H9 (cell line): ENCODE measurements around the gene SLC44A1. TPM values are rescaled to one million over a fixed set of nuclear protein-coding genes. Genes with fewer than 3 reads are reported as not detected.

Source experiments
- DNase-seq: peaks from one replicate; pipeline ENCODE4 v3.0.0-alpha.2; 2017
- H2AFZ ChIP-seq: one replicate; pipeline ENCODE4 v1.6.1; 2013; ENCODE audit warnings: mild to moderate bottlenecking, low read length, control low read depth, moderate library complexity
- H2AK5ac ChIP-seq: 2 replicates; pipeline ENCODE4 v1.6.1; 2013; ENCODE audit warnings: low read length, control low read depth, mixed read lengths; ENCODE audit not compliant: insufficient read length
- H2BK120ac ChIP-seq: one replicate; pipeline ENCODE4 v1.6.1; 2013; ENCODE audit warnings: low read depth, mild to moderate bottlenecking, low read length, control low read depth, inconsistent platforms; ENCODE audit not compliant: poor library complexity, severe bottlenecking
- H2BK12ac ChIP-seq: 2 replicates; pipeline ENCODE4 v1.6.1; 2013; ENCODE audit warnings: low read length, control low read depth, mixed read lengths, low read depth; ENCODE audit not compliant: insufficient read length
- H2BK15ac ChIP-seq: 2 replicates; pipeline ENCODE4 v1.6.1; 2013; ENCODE audit warnings: low read depth, low read length, control low read depth
- H2BK20ac ChIP-seq: one replicate; pipeline ENCODE4 v1.6.1; 2013; ENCODE audit warnings: low read depth, mild to moderate bottlenecking, low read length, control low read depth, inconsistent platforms; ENCODE audit not compliant: poor library complexity, severe bottlenecking
- H2BK5ac ChIP-seq: 2 replicates; pipeline ENCODE4 v1.6.1; 2013; ENCODE audit warnings: low read length, control low read depth, mixed read lengths; ENCODE audit not compliant: insufficient read length
- H3K14ac ChIP-seq: 2 replicates; pipeline ENCODE4 v1.6.1; 2013; ENCODE audit warnings: low read length, control low read depth; ENCODE audit not compliant: insufficient read depth
- H3K18ac ChIP-seq: 2 replicates; pipeline ENCODE4 v1.6.1; 2013; ENCODE audit warnings: low read depth, mild to moderate bottlenecking, mixed read lengths, low read length, control low read depth; ENCODE audit not compliant: insufficient read length
- H3K23ac ChIP-seq: 2 replicates; pipeline ENCODE4 v1.6.1; 2013; ENCODE audit warnings: low read length, control low read depth, mixed read lengths, low read depth; ENCODE audit not compliant: insufficient read length
- H3K23me2 ChIP-seq: 2 replicates; pipeline ENCODE4 v1.6.1; 2013; ENCODE audit warnings: low read depth, mild to moderate bottlenecking, mixed read lengths, low read length, control low read depth; ENCODE audit not compliant: insufficient read length, poor library complexity, severe bottlenecking
- H3K27ac ChIP-seq: 2 replicates; pipeline ENCODE4 v1.5.1; 2013; ENCODE audit warnings: low read length, control low read depth, mixed read lengths, low read depth; ENCODE audit not compliant: insufficient read length
- H3K27me3 ChIP-seq: 2 replicates; pipeline ENCODE4 v1.6.1; 2013; ENCODE audit warnings: low read length, control low read depth, inconsistent platforms; ENCODE audit not compliant: insufficient read depth
- H3K4ac ChIP-seq: 2 replicates; pipeline ENCODE4 v1.6.1; 2013; ENCODE audit warnings: low read depth, mild to moderate bottlenecking, control low read depth, inconsistent platforms, low read length, moderate library complexity
- H3K4me1 ChIP-seq: 2 replicates; pipeline ENCODE4 v1.6.1; 2013; ENCODE audit warnings: low read length, control low read depth, inconsistent platforms; ENCODE audit not compliant: insufficient read depth
- H3K4me2 ChIP-seq: 2 replicates; pipeline ENCODE4 v1.6.1; 2013; ENCODE audit warnings: low read length, control low read depth, mixed read lengths; ENCODE audit not compliant: insufficient read length, insufficient read depth
- H3K56ac ChIP-seq: 2 replicates; pipeline ENCODE4 v1.6.1; 2013; ENCODE audit warnings: low read depth, mild to moderate bottlenecking, mixed read lengths, low read length, control low read depth; ENCODE audit not compliant: insufficient read length
- H3K79me1 ChIP-seq: 2 replicates; pipeline ENCODE4 v1.6.1; 2013; ENCODE audit warnings: low read depth, mild to moderate bottlenecking, moderate library complexity, low read length, control low read depth, inconsistent platforms; ENCODE audit not compliant: insufficient read depth, poor library complexity, severe bottlenecking
- H3K79me2 ChIP-seq: 2 replicates; pipeline ENCODE4 v1.6.1; 2013; ENCODE audit warnings: low read length, control low read depth, inconsistent platforms; ENCODE audit not compliant: insufficient read depth
- H3K9ac ChIP-seq: 2 replicates; pipeline ENCODE4 v1.6.1; 2013; ENCODE audit warnings: low read length, control low read depth, mixed read lengths; ENCODE audit not compliant: insufficient read length; ENCODE audit errors: extremely low read depth
- H3K9me3 ChIP-seq: one replicate; pipeline ENCODE4 v1.6.1; 2013; ENCODE audit warnings: low read depth, low read length, inconsistent platforms; ENCODE audit not compliant: control insufficient read depth
- H3T11ph ChIP-seq: one replicate; pipeline ENCODE4 v1.6.1; 2013; ENCODE audit warnings: mild to moderate bottlenecking, low read length, control low read depth, inconsistent platforms
- H4K20me1 ChIP-seq: one replicate; pipeline ENCODE4 v1.6.1; 2013; ENCODE audit not compliant: control insufficient read depth, insufficient read length, insufficient read depth
- H4K5ac ChIP-seq: 2 replicates; pipeline ENCODE4 v1.6.1; 2013; ENCODE audit warnings: low read depth, mild to moderate bottlenecking, mixed read lengths, low read length, control low read depth; ENCODE audit not compliant: insufficient read length
- H4K8ac ChIP-seq: replicated peaks from 2 replicates; pipeline ENCODE4 v1.6.1; 2013; ENCODE audit warnings: low read length, control low read depth, mixed read lengths, low read depth; ENCODE audit not compliant: insufficient read length
- H4K91ac ChIP-seq: 2 replicates; pipeline ENCODE4 v1.6.1; 2013; ENCODE audit warnings: low read depth, mild to moderate bottlenecking, moderate library complexity, mixed read lengths, low read length, control low read depth; ENCODE audit not compliant: insufficient read length
- H3K27ac Mint-ChIP-seq, 3 experiments: 2 replicates in 2 of 3; 3 replicates in 1 of 3; pipeline ENCODE4 v1.8.0; 2020 to 2021; ENCODE audit warnings: mixed read lengths in 3 of 3, mild to moderate bottlenecking in 1 of 3, moderate library complexity in 1 of 3
- H3K27me3 Mint-ChIP-seq: 2 replicates; pipeline ENCODE4 v1.8.0; 2021; ENCODE audit warnings: low read depth, mild to moderate bottlenecking, moderate library complexity, mixed read lengths
- H3K36me3 Mint-ChIP-seq, 3 experiments: 2 replicates in 2 of 3; 3 replicates in 1 of 3; pipeline ENCODE4 v1.8.0; 2020 to 2021; ENCODE audit warnings: low read depth in 3 of 3, mixed read lengths in 3 of 3; ENCODE audit not compliant: insufficient read depth in 1 of 3
- H3K4me1 Mint-ChIP-seq, 2 experiments: 2 replicates each; pipeline ENCODE4 v1.8.0; 2020; ENCODE audit warnings: mixed read lengths in 2 of 2
- H3K4me3 Mint-ChIP-seq, 2 experiments: 2 replicates in 1 of 2; 3 replicates in 1 of 2; pipeline ENCODE4 v1.8.0; 2020 to 2021; ENCODE audit warnings: mild to moderate bottlenecking in 2 of 2, mixed read lengths in 2 of 2, moderate library complexity in 1 of 2
- H3K9me3 Mint-ChIP-seq, 2 experiments: 2 replicates in 1 of 2; 3 replicates in 1 of 2; pipeline ENCODE4 v1.8.0; 2020; ENCODE audit warnings: mild to moderate bottlenecking in 2 of 2, mixed read lengths in 2 of 2, moderate library complexity in 1 of 2
- total RNA-seq: library from RNA; stranded (reverse); gene quantifications from 2 replicates; pipeline ENCODE4 v1.2.1, GENCODE V29; 2021
- TF ChIP-seq, protein P1 (sequence below): fragments of 200-600 bp; sonication (generic); conservative IDR thresholded peaks from 3 replicates; pipeline ENCODE4 v1.8.0; 2021; ENCODE audit warnings: antibody characterized with exemption, mild to moderate bottlenecking

SLC44A1 gene
- total RNA-seq, 1 experiment from 2014 or later = 60.7 TPM

DNA sequence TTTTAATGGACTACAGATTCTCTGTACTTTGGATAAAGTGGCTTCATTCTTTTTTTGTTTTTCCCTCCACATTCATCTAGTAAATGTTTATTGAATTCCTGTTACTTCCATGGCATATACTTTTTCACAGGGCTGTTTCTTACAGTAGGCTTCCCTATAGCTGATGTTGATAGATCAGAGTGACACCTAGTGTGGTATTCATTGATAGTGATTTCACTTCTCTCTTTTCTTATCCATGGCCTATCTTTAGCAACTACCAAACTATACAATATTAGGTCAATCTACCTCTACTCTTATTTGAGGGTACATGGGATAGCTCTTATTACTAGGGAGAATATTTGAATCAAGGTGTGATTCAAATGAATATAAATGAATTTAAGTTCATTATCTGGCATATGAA is 239.2 kb downstream of the SLC44A1 start:
- peaks cover 4 to 14% (median 7%) of the 10 kb centered on the region in 3 experiments for H3K36me3 Mint-ChIP-seq
- Histone ChIP-seq H3K23me2 (no peaks in the 10 kb centered on the region), H3K14ac (no peak overlapping the region), H3K56ac (no peak overlapping the region), H3T11ph (no peak overlapping the region), H3K79me1 (no peaks in the 10 kb centered on the region), H4K8ac (no peak overlapping the region), H3K4me2 (no peak overlapping the region), H2BK20ac (no peak overlapping the region), H3K4ac (no peak overlapping the region), H3K27ac (no peak overlapping the region), H3K23ac (no peak overlapping the region), H4K91ac (no peak overlapping the region), H4K20me1 (no peaks in the 10 kb centered on the region), H4K5ac (no peak overlapping the region), H2BK12ac (no peak overlapping the region), H2BK5ac (no peak overlapping the region), H2BK15ac (no peak overlapping the region), H2AK5ac (no peak overlapping the region), H3K4me1 (no peaks in the 10 kb centered on the region), H2BK120ac (no peak overlapping the region), H3K9me3 (no peaks in the 10 kb centered on the region), H3K79me2 (no peaks in the 10 kb centered on the region), H3K18ac (no peak overlapping the region), H3K9ac (no peak overlapping the region), H3K27me3 (no peaks in the 10 kb centered on the region), H2AFZ (no peak overlapping the region)
- no peaks in the 10 kb centered on the region for H3K4me1 Mint-ChIP-seq
- no peaks in the 10 kb centered on the region for H3K9me3 Mint-ChIP-seq
- H3K27me3 Mint-ChIP-seq = no peaks in the 10 kb centered on the region
- H3K27ac Mint-ChIP-seq = no peak overlapping the region
- H3K4me3 Mint-ChIP-seq = no peak overlapping the region
- DNase-seq = no peak
- TF ChIP-seq, protein P1, sequence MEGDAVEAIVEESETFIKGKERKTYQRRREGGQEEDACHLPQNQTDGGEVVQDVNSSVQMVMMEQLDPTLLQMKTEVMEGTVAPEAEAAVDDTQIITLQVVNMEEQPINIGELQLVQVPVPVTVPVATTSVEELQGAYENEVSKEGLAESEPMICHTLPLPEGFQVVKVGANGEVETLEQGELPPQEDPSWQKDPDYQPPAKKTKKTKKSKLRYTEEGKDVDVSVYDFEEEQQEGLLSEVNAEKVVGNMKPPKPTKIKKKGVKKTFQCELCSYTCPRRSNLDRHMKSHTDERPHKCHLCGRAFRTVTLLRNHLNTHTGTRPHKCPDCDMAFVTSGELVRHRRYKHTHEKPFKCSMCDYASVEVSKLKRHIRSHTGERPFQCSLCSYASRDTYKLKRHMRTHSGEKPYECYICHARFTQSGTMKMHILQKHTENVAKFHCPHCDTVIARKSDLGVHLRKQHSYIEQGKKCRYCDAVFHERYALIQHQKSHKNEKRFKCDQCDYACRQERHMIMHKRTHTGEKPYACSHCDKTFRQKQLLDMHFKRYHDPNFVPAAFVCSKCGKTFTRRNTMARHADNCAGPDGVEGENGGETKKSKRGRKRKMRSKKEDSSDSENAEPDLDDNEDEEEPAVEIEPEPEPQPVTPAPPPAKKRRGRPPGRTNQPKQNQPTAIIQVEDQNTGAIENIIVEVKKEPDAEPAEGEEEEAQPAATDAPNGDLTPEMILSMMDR = no peak
